HG03175 (cell line): ENCODE data around the gene ST7.
"Not testable (repeated sequence)": the region's sequence is repeated elsewhere in the genome, so short reads cannot be mapped to it uniquely, and the experiment has no call there.

Experiments
- ATAC-seq: cut with Tn5 transposase; IDR thresholded peaks from one replicate; pipeline ENCODE4 v1.9.1; 2021; ENCODE audit warnings: mild to moderate bottlenecking, moderate library complexity; ENCODE audit not compliant: unreplicated experiment

The ST7 gene

GRCh38 chr7:117212969-117213877 lies 259.9 kb downstream of the ST7 start:
- peak; percentile 84 for ATAC-seq

GRCh38 chr7:117216010-117216409 lies 262.7 kb downstream of the ST7 start:
- no peak for ATAC-seq

- ATAC-seq: no peak
These were observed 263.3 kb downstream of the ST7 start for GRCh38 chr7:117216436-117217069.

GRCh38 chr7:117217106-117218035 lies 264.1 kb downstream of the ST7 start:
- ATAC-seq: no peak

GRCh38 chr7:117218700-117219099 lies 265.4 kb downstream of the ST7 start:
- ATAC-seq: no peak

- no peak for ATAC-seq
These were observed 266.2 kb downstream of the ST7 start for GRCh38 chr7:117219485-117219884.

- ATAC-seq: no peak
These were observed 267.5 kb downstream of the ST7 start for GRCh38 chr7:117220836-117221235.

- no peak for ATAC-seq
These were observed 272.2 kb downstream of the ST7 start for GRCh38 chr7:117225536-117225935.

- ATAC-seq: no peak
These were observed 273.8 kb downstream of the ST7 start for GRCh38 chr7:117227091-117227490.

GRCh38 chr7:117229350-117229749 lies 276.0 kb downstream of the ST7 start:
- ATAC-seq: no peak

GRCh38 chr7:117230276-117231046 lies 277.2 kb downstream of the ST7 start:
- no peak for ATAC-seq

GRCh38 chr7:117231047-117231359 lies 277.7 kb downstream of the ST7 start:
- no peak for ATAC-seq

- no peak for ATAC-seq
These were observed 284.3 kb downstream of the ST7 start for GRCh38 chr7:117237646-117238045.

- no peak for ATAC-seq
These were observed 285.2 kb downstream of the ST7 start for GRCh38 chr7:117238472-117238871.

- no peak for ATAC-seq
These were observed 285.6 kb downstream of the ST7 start for GRCh38 chr7:117238937-117239336.

GRCh38 chr7:117241088-117241487 lies 287.8 kb downstream of the ST7 start:
- no peak for ATAC-seq

- ATAC-seq: no peak
These were observed 290.1 kb downstream of the ST7 start for GRCh38 chr7:117243390-117243789.

- not testable (repeated sequence) for ATAC-seq
These were observed 292.4 kb downstream of the ST7 start for GRCh38 chr7:117245703-117246102.

- ATAC-seq: no peak
These were observed 294.5 kb downstream of the ST7 start for GRCh38 chr7:117247809-117248208.

- ATAC-seq: no peak
These were observed 295.5 kb downstream of the ST7 start for GRCh38 chr7:117248829-117249228.

GRCh38 chr7:117249696-117250095 lies 296.4 kb downstream of the ST7 start:
- no peak for ATAC-seq
